ENCODE results near the gene GNB1.

Gene GNB1

GRCh38 chr1:1911350-1912041 is 20.6 kb upstream of the GNB1 start:
- ChIA-PET CTCF (no interaction called here), POLR2A (no interaction called here)

GRCh38 chr1:1910651-1911331 is 19.9 kb upstream of the GNB1 start:
- no peak for DNase-seq (ENCODE audit: extremely low spot score)
- ChIA-PET CTCF (no interaction called here), POLR2A (no interaction called here)
- TF ChIP-seq CTBP1 (IDR thresholded peaks at IDR 0.05; ENCODE audit: borderline replicate concordance) (no peak), NFRKB (IDR thresholded peaks at IDR 0.05) (no peak), FOXA1 (IDR thresholded peaks at IDR 0.05) (no peak), SP1 (IDR thresholded peaks at IDR 0.05) (no peak)

More at GRCh38 chr1:1911350-1912041, 20.6 kb upstream of the GNB1 start:
- DNase-seq (ENCODE audit: extremely low spot score): no peak
- TF ChIP-seq ELF4 (IDR thresholded peaks at IDR 0.05) (no peak), CTBP1 (IDR thresholded peaks at IDR 0.05; ENCODE audit: borderline replicate concordance) (no peak), LEF1 (IDR thresholded peaks at IDR 0.05; ENCODE audit: borderline replicate concordance) (no peak), FOXK2 (IDR thresholded peaks at IDR 0.05) (no peak), FOXM1 (IDR thresholded peaks at IDR 0.05; ENCODE audit: borderline replicate concordance) (no peak), BHLHE40 (IDR thresholded peaks at IDR 0.05; ENCODE audit: borderline replicate concordance) (no peak), TARDBP (IDR thresholded peaks at IDR 0.05) (no peak), SP1 (IDR thresholded peaks at IDR 0.05) (no peak), FOXA1 (IDR thresholded peaks at IDR 0.05) (no peak), ARNT (IDR thresholded peaks at IDR 0.05) (no peak), ZNF384 (IDR thresholded peaks at IDR 0.05) (no peak), HDGF (IDR thresholded peaks at IDR 0.05; ENCODE audit: borderline replicate concordance) (no peak), NFRKB (IDR thresholded peaks at IDR 0.05) (no peak)

GRCh38 chr1:1910033-1910465 is 19.2 kb upstream of the GNB1 start:
- DNase-seq (ENCODE audit: extremely low spot score): no peak
- CTCF ChIA-PET: no interaction called here
- POLR2A ChIA-PET: interaction anchor here (0.8 to 2.5 kb wide), 9 partner anchors 9 to 135 kb away, joined by 3 to 11 read pairs (median 4); no protein-coding TSS in a partner anchor
- TF ChIP-seq FOXK2 (IDR thresholded peaks at IDR 0.05) (no peak), FOXM1 (IDR thresholded peaks at IDR 0.05; ENCODE audit: borderline replicate concordance) (no peak), CTBP1 (IDR thresholded peaks at IDR 0.05; ENCODE audit: borderline replicate concordance) (no peak), L3MBTL2 (conservative IDR thresholded peaks at IDR 0.05) (no peak), PKNOX1 (IDR thresholded peaks at IDR 0.05) (no peak), NFRKB (IDR thresholded peaks at IDR 0.05) (no peak), ARNT (IDR thresholded peaks at IDR 0.05) (no peak), FOXA1 (IDR thresholded peaks at IDR 0.05) (no peak), HDGF (IDR thresholded peaks at IDR 0.05; ENCODE audit: borderline replicate concordance) (no peak)

GRCh38 chr1:1908506-1908791 is 17.6 kb upstream of the GNB1 start:
- DNase-seq (ENCODE audit: extremely low spot score): no peak
- POLR2A ChIA-PET: interaction anchor here (0.7 to 2.6 kb wide), 10 partner anchors 9 to 129 kb away, joined by 3 to 11 read pairs (median 4); partner anchors contain the start of gene NADK
- TF ChIP-seq BHLHE40 (IDR thresholded peaks at IDR 0.05; ENCODE audit: borderline replicate concordance): no peak
- TF ChIP-seq SP1 (IDR thresholded peaks at IDR 0.05): no peak
- no peak for TF ChIP-seq SUZ12 (IDR thresholded peaks at IDR 0.05)
- no peak for TF ChIP-seq NFRKB (IDR thresholded peaks at IDR 0.05)
- no peak for TF ChIP-seq FOXA1 (IDR thresholded peaks at IDR 0.05)
- no peak for TF ChIP-seq ARNT (IDR thresholded peaks at IDR 0.05)
- TF ChIP-seq FOXK2 (IDR thresholded peaks at IDR 0.05): no peak
- TF ChIP-seq HDGF (IDR thresholded peaks at IDR 0.05; ENCODE audit: borderline replicate concordance): no peak
- TF ChIP-seq PKNOX1 (IDR thresholded peaks at IDR 0.05): no peak
- no peak for TF ChIP-seq L3MBTL2 (conservative IDR thresholded peaks at IDR 0.05)
- no peak for TF ChIP-seq LEF1 (IDR thresholded peaks at IDR 0.05; ENCODE audit: borderline replicate concordance)
- no peak for TF ChIP-seq CTBP1 (IDR thresholded peaks at IDR 0.05; ENCODE audit: borderline replicate concordance)
- CTCF ChIA-PET: interaction anchor here (1.3 to 1.8 kb wide), 2 partner anchors 128 to 136 kb away, joined by 3 to 11 read pairs; no protein-coding TSS in a partner anchor

- POLR2A ChIA-PET: interaction anchor here (0.8 to 2.6 kb wide), 4 partner anchors 12 to 128 kb away, joined by 3 to 11 read pairs (median 8); partner anchors contain the start of gene NADK
- DNase-seq (ENCODE audit: extremely low spot score): no peak
- CTCF ChIA-PET: interaction anchor here (0.7 to 1.7 kb wide), 3 partner anchors 10 to 49 kb away, joined by 3 to 8 read pairs (median 3); no protein-coding TSS in a partner anchor
- TF ChIP-seq HDGF (IDR thresholded peaks at IDR 0.05; ENCODE audit: borderline replicate concordance) (no peak), FOXK2 (IDR thresholded peaks at IDR 0.05) (no peak)
Observed at GRCh38 chr1:1907098-1907736, 16.3 kb upstream of the GNB1 start.

- TF ChIP-seq PKNOX1 (IDR thresholded peaks at IDR 0.05): peak; percentile 87
- TF ChIP-seq TARDBP (IDR thresholded peaks at IDR 0.05): no peak
- DNase-seq (ENCODE audit: extremely low spot score): peak; percentile 77
- CTCF ChIA-PET: interaction anchor here (0.6 to 1.7 kb wide), 12 partner anchors 9 to 129 kb away, joined by 3 to 11 read pairs (median 4); no protein-coding TSS in a partner anchor
- POLR2A ChIA-PET: interaction anchor here (0.9 to 1.7 kb wide), 5 partner anchors 11 to 138 kb away, joined by 3 to 6 read pairs (median 3); no protein-coding TSS in a partner anchor
Observed at GRCh38 chr1:1906185-1907097, 15.6 kb upstream of the GNB1 start.
